ENCODE data around the gene VOPP1.

VOPP1 gene

DNA sequence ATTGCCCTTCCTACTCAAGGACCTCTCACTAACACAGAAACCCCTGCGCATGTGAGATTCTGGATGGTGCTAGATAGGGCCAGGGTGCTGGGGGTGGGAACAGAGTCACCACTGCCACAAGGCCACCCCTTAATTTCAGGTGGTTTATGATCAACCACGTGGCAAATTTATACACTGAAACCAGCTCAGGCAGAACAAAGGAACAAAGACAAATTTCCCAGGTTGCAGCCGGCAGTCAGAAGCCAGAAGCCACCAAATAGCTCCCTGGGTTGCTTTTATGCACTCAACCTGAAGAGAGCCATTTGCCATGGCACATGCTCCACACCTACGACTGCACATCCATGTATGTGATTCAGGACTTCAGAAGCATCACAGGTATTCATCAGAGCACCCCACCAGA lies 2.5 kb downstream of the VOPP1 start:
- no peak for TF ChIP-seq CTCF (IDR thresholded peaks at IDR 0.05; ENCODE audit: borderline replicate concordance, insufficient read depth, low read depth, low read length)
- peak overlapping the region; percentile 99 for H3K4me3 ChIP-seq (ENCODE audit: low read depth, low read length)

DNA sequence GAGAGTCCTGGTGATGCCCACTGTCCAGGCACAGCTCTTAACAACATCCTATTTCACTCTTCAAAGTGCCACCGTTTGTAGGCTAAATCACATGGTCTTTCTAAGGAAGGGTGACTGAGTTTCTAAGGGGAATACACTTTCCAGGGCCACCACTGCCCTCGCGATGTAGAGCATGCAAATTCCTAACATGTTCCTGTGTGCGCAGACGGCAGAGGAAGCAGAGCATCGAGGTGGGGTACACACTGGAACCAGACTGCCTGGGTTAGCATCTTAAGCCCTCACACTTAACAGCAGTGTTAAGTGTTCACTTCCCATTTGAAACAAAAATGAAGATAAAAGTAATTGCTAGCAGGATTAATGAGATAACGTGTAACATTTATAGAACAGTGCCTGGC lies 3.0 kb downstream of the VOPP1 start:
- H3K4me3 ChIP-seq (ENCODE audit: low read depth, low read length), result peak overlapping the region; percentile 33
- no peak for TF ChIP-seq CTCF (IDR thresholded peaks at IDR 0.05; ENCODE audit: borderline replicate concordance, insufficient read depth, low read depth, low read length)

GRCh38 chr7:55568613-55569268 lies 3.6 kb downstream of the VOPP1 start:
- TF ChIP-seq CTCF (IDR thresholded peaks at IDR 0.05; ENCODE audit: borderline replicate concordance, insufficient read depth, low read depth, low read length), result no peak
- peak overlapping the region; percentile 33 for H3K4me3 ChIP-seq (ENCODE audit: low read depth, low read length)

DNA sequence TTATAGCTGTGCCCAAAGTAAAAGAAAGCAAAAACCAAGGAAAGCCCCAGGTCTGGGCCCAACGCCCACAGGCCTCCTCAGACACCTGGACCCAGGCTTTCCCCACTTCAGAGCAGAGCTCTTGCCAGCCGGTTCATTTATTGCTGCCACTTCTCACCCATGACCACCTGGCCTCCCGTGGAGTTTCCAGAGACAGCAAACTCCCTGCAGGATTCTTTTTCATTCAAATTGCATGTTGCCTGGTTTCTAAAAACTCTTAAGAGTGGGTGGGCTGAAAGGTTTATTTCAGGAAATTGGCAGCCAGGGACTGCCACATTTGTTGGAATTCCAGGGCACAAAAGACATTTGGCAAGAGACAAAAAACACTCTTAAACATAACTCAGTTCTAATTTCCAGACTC lies 4.7 kb downstream of the VOPP1 start:
- no peak overlapping the region for H3K4me3 ChIP-seq (ENCODE audit: low read depth, low read length)
- TF ChIP-seq CTCF (IDR thresholded peaks at IDR 0.05; ENCODE audit: borderline replicate concordance, insufficient read depth, low read depth, low read length), result no peak

- no peak overlapping the region for H3K4me3 ChIP-seq (ENCODE audit: low read depth, low read length)
- no peak for TF ChIP-seq CTCF (IDR thresholded peaks at IDR 0.05; ENCODE audit: borderline replicate concordance, insufficient read depth, low read depth, low read length)
Observed at GRCh38 chr7:55565681-55566080, 6.6 kb downstream of the VOPP1 start.

- no peak for TF ChIP-seq CTCF (IDR thresholded peaks at IDR 0.05; ENCODE audit: borderline replicate concordance, insufficient read depth, low read depth, low read length)
Observed at GRCh38 chr7:55563596-55564325, 8.5 kb downstream of the VOPP1 start.

DNA sequence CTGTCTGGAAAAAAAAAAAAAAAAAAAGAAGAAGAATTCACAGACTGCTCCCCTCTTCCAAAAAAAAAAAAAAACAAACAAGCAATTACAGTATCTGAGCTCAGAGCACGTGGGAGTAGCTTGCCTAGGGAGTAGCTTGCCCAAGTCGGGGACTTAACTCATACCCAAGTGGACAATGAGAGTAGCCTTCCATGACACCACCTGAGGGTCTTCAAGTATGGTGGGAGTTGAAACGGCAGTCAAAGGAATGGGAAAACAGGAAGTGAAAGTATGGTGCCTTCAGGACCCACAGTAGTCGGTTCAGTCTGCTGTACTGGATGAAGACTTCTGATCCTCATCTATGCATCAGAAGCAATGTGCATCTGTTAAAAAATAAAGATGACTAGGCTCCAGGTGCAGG lies 10.6 kb downstream of the VOPP1 start:
- no peak overlapping the region for H3K4me3 ChIP-seq (ENCODE audit: low read depth, low read length)
- no peak for TF ChIP-seq CTCF (IDR thresholded peaks at IDR 0.05; ENCODE audit: borderline replicate concordance, insufficient read depth, low read depth, low read length)

More at GRCh38 chr7:55563596-55564325, 8.5 kb downstream of the VOPP1 start:
- H3K4me3 ChIP-seq (ENCODE audit: low read depth, low read length), result no peak overlapping the region
